NCI-H2081 treated with DMSO at 0.1 percent for 48 hours (cell line): ENCODE data around the gene SELPLG.
A peak's percentile ranks its signal among the peaks of the same experiment; 100 is the strongest.
"Not testable (repeated sequence)": the region's sequence is repeated elsewhere in the genome, so short reads cannot be mapped to it uniquely, and the experiment has no call there.

Source experiments
- DNase-seq: peaks from one replicate; lab custom pipeline; 2025; lab: John Stamatoyannopoulos, UW

Gene SELPLG

GRCh38 chr12:108633534-108634248, at the start of gene SELPLG:
SELPLG (minus strand) TSS chr12:108633894; CDS start chr12:108624307, 9,587 bp downstream.
- DNase-seq = no peak

- DNase-seq = no peak
These were observed 47.6 kb upstream of the SELPLG start for GRCh38 chr12:108681317-108681716.

- no peak for DNase-seq
These were observed 45.5 kb upstream of the SELPLG start for GRCh38 chr12:108679106-108679681.

GRCh38 chr12:108678104-108678730, 44.5 kb upstream of the SELPLG start:
- DNase-seq = no peak

- no peak for DNase-seq
These were observed 43.7 kb upstream of the SELPLG start for GRCh38 chr12:108677381-108677780.

- no peak for DNase-seq
These were observed 43.0 kb upstream of the SELPLG start for GRCh38 chr12:108676707-108677106.

- no peak for DNase-seq
These were observed 42.1 kb upstream of the SELPLG start for GRCh38 chr12:108675792-108676191.

- DNase-seq = no peak
These were observed 38.4 kb upstream of the SELPLG start for GRCh38 chr12:108672054-108672453.

- no peak for DNase-seq
These were observed 37.4 kb upstream of the SELPLG start for GRCh38 chr12:108671110-108671509.

GRCh38 chr12:108670066-108670631, 36.5 kb upstream of the SELPLG start:
- no peak for DNase-seq

- DNase-seq = no peak
These were observed 34.8 kb upstream of the SELPLG start for GRCh38 chr12:108668542-108668941.

GRCh38 chr12:108668063-108668462, 34.4 kb upstream of the SELPLG start:
- no peak for DNase-seq

- no peak for DNase-seq
These were observed 33.7 kb upstream of the SELPLG start for GRCh38 chr12:108667349-108667748.

GRCh38 chr12:108666401-108666881, 32.7 kb upstream of the SELPLG start:
- DNase-seq = no peak

- no peak for DNase-seq
These were observed 32.0 kb upstream of the SELPLG start for GRCh38 chr12:108665608-108666202.

- DNase-seq = peak; percentile 54
These were observed 30.9 kb upstream of the SELPLG start for GRCh38 chr12:108664338-108665258.

- no peak for DNase-seq
These were observed 29.8 kb upstream of the SELPLG start for GRCh38 chr12:108663324-108664015.

- not testable (repeated sequence) for DNase-seq
These were observed 24.4 kb upstream of the SELPLG start for GRCh38 chr12:108658115-108658514.

- no peak for DNase-seq
These were observed 23.5 kb upstream of the SELPLG start for GRCh38 chr12:108657130-108657745.

- not testable (repeated sequence) for DNase-seq
These were observed 22.6 kb upstream of the SELPLG start for GRCh38 chr12:108656247-108656646.
